Transverse colon (tissue), 3 donors: ENCODE measurements around the gene TBCA.

Experiments
- CTCF ChIP-seq, 5 experiments: fragments of 200-600 bp in 3 of 5; fragments of 450-650 bp in 2 of 5; sonication (generic) in 3 of 5; IDR thresholded peaks; 1 replicate in 2 of 5; 2 replicates in 3 of 5; pipeline ENCODE4 v1.5.1; 2016 to 2017; ENCODE audit warnings: antibody characterized with exemption in 5 of 5, inconsistent platforms in 3 of 5, mild to moderate bottlenecking in 2 of 5, moderate library complexity in 1 of 5
- POLR2A ChIP-seq: fragments of 450-650 bp; IDR thresholded peaks from one replicate; pipeline ENCODE4 v1.6.1; 2016; ENCODE audit warnings: antibody characterized with exemption, mild to moderate bottlenecking, moderate library complexity

GRCh38 chr5:77767301-77767700 lies 8.8 kb downstream of the TBCA start:
- TF ChIP-seq CTCF (IDR thresholded peaks at IDR 0.05) (no peak), POLR2A (no peak)
